ENCODE data around the gene GPR62.

GPR62 gene

DNA sequence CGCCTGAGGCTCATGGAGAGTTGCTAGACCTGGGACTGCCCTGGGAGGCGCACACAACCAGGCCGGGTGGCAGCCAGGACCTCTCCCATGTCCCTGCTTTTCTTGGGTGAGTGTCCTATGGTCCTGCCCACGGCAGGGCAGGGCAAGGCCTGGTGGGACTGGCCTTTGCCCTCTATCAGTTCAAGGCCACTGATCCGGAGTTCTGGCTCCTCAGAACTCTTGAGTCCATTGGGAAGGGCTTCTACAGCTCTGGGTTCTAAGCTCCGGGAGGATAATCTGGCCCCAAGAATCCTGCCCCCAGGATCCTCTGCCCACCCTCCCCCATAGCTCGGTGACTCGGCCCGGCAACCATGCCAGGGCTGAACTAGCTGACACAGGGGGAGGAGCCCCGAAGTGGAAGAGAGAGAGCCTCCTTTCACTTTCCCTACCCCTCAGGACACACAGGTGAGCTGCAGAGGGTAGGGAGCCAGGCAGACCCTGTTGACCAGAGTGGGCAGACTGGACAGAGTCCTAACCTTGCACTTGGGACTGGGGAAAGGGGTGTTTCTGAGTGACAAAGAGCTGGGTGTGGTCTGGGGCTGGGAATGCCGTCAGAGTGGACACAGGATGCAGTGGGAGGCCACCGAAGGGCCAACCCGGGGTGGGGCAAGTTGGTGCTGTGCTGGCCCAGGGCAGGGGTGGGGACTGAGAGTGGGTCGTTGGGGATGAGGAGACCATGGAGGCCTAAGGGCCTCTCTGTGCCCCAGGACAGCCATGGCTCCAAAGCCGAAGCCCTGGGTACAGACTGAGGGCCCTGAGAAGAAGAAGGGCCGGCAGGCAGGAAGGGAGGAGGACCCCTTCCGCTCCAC lies 12.4 kb upstream of the GPR62 start:
- Histone ChIP-seq H3K27me3 (no peaks in the 10 kb centered on the region), H3K4me3 (ENCODE audit: low read depth in 1 of 2, low read length in 1 of 2) (peak overlapping the region; percentile 59 to 92), H3K27ac (peak overlapping the region; percentile 67), H3K9me3 (no peaks in the 10 kb centered on the region), H3K36me3 (no peaks in the 10 kb centered on the region), H3K4me1 (ENCODE audit: control insufficient read depth in 1 of 2, insufficient read depth in 1 of 2, low read depth in 1 of 2, low read length in 1 of 2) (peaks cover 16 to 21% of the 10 kb centered on the region in 2 experiments)
- TF ChIP-seq, protein P1, sequence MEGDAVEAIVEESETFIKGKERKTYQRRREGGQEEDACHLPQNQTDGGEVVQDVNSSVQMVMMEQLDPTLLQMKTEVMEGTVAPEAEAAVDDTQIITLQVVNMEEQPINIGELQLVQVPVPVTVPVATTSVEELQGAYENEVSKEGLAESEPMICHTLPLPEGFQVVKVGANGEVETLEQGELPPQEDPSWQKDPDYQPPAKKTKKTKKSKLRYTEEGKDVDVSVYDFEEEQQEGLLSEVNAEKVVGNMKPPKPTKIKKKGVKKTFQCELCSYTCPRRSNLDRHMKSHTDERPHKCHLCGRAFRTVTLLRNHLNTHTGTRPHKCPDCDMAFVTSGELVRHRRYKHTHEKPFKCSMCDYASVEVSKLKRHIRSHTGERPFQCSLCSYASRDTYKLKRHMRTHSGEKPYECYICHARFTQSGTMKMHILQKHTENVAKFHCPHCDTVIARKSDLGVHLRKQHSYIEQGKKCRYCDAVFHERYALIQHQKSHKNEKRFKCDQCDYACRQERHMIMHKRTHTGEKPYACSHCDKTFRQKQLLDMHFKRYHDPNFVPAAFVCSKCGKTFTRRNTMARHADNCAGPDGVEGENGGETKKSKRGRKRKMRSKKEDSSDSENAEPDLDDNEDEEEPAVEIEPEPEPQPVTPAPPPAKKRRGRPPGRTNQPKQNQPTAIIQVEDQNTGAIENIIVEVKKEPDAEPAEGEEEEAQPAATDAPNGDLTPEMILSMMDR (IDR thresholded peaks at IDR 0.05), result no peak

DNA sequence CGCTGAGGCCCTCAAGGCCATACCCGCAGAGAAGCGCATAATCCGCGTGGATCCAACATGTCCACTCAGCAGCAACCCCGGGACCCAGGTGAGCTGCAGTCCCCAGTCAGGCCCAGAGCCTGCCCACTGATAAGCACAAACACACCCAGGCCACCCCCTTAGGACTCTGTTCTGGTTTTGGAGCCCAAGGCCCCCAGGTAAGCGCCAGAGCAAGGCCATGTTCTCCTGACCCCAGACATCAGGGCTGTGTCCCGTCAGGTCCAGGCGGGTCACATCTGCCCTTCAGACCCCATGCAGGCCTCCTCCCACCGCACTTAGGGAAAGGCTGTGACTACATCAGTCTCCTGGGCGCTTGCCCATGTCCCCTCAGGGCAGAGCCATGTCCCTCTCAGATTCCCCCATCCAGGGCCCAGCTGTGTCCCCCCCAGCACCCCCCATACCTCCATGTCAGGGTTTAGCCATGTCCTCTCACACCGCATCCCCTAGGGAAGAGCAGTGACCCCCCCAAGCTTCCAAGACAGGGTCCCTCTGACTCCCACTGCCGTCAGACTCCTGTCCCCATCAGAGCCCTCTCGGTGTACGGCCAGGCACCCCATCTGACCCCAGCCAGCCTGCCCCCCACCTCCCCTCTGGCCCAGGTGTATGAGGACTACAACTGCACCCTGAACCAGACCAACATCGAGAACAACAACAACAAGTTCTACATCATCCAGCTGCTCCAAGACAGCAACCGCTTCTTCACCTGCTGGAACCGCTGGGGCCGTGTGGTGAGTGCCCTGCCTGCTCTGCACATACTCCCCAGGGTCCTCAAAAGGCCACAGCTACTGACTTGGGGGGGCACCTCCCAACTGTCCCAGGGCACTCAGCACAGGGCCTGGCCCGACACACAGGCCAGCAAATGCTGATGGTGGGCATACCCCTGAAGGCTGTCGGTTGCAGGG lies 11.5 kb upstream of the GPR62 start:
- H3K27ac ChIP-seq, result no peak overlapping the region
- H3K27me3 ChIP-seq, result no peaks in the 10 kb centered on the region
- TF ChIP-seq, protein P1 (IDR thresholded peaks at IDR 0.05), result no peak
- H3K9me3 ChIP-seq, result no peaks in the 10 kb centered on the region
- H3K36me3 ChIP-seq, result no peaks in the 10 kb centered on the region
- no peak overlapping the region for H3K4me3 ChIP-seq (ENCODE audit: low read depth in 1 of 2, low read length in 1 of 2)
- H3K4me1 ChIP-seq (ENCODE audit: control insufficient read depth in 1 of 2, insufficient read depth in 1 of 2, low read depth in 1 of 2, low read length in 1 of 2), result peaks cover 16 to 21% of the 10 kb centered on the region in 2 experiments

DNA sequence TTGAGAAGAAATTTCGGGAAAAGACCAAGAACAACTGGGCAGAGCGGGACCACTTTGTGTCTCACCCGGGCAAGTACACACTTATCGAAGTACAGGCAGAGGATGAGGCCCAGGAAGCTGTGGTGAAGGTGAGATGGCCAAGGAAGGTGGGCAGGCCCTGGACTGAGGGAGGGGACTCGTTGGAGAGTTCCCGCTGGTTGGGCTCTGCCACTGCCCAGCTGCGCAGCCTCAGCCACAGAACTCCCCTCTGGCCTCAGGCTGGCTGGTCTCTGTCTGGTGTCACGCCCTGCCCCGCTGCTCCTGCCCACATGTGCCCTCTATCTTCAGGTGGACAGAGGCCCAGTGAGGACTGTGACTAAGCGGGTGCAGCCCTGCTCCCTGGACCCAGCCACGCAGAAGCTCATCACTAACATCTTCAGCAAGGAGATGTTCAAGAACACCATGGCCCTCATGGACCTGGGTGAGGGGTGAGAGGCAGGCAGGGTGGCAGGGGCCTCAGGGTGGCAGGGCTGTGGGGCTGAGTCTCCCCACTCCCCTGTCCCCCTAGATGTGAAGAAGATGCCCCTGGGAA lies 10.6 kb upstream of the GPR62 start:
- Histone ChIP-seq H3K36me3 (no peaks in the 10 kb centered on the region), H3K4me3 (ENCODE audit: low read depth in 1 of 2, low read length in 1 of 2) (no peak overlapping the region), H3K27me3 (no peaks in the 10 kb centered on the region), H3K9me3 (no peaks in the 10 kb centered on the region), H3K4me1 (ENCODE audit: control insufficient read depth in 1 of 2, insufficient read depth in 1 of 2, low read depth in 1 of 2, low read length in 1 of 2) (peaks cover 16 to 21% of the 10 kb centered on the region in 2 experiments), H3K27ac (no peak overlapping the region)
- TF ChIP-seq, protein P1 (IDR thresholded peaks at IDR 0.05), result no peak

DNA sequence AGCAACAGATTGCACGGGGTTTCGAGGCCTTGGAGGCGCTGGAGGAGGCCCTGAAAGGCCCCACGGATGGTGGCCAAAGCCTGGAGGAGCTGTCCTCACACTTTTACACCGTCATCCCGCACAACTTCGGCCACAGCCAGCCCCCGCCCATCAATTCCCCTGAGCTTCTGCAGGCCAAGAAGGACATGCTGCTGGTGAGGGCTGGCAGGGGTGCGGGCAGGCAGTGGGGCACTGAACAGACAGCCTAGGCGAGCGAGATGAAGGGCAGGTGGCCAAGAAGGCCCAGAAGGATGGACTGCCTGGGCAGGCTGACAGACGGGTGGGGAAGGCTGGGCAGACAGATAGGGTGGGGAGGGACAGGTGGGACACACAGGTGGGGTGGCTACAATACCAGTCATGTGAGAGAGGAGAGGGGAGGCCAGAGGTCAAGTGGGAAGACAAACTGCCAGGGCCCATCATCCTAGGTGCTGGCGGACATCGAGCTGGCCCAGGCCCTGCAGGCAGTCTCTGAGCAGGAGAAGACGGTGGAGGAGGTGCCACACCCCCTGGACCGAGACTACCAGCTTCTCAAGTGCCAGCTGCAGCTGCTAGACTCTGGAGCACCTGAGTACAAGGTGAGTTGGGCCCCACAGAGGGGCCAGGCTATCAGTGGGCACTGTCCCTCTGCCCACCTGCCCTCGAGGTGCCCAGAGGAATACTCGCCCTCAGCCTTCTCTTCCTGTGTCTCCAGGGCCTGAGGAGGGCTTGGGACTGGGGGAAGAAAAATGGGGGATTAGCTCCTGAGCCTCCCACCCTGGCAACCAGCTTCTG lies 9.9 kb upstream of the GPR62 start:
- H3K4me3 ChIP-seq (ENCODE audit: low read depth in 1 of 2, low read length in 1 of 2), result no peak overlapping the region
- H3K36me3 ChIP-seq, result no peaks in the 10 kb centered on the region
- no peak overlapping the region for H3K27ac ChIP-seq
- H3K9me3 ChIP-seq, result no peaks in the 10 kb centered on the region
- H3K27me3 ChIP-seq, result no peaks in the 10 kb centered on the region
- TF ChIP-seq, protein P1 (IDR thresholded peaks at IDR 0.05), result no peak
- peaks cover 16 to 21% of the 10 kb centered on the region in 2 experiments for H3K4me1 ChIP-seq (ENCODE audit: control insufficient read depth in 1 of 2, insufficient read depth in 1 of 2, low read depth in 1 of 2, low read length in 1 of 2)

All from neutrophil (primary cell).